ENCODE measurements around the gene TTLL4.

GRCh38 chr2:218708086-218708485 lies 2.5 kb upstream of the TTLL4 start:
- TF ChIP-seq POLR2A (IDR thresholded peaks at IDR 0.05) (no peak), CTCF (IDR thresholded peaks at IDR 0.05 in 4 of 5, conservative IDR thresholded peaks at IDR 0.05 in 1 of 5) (no peak)

All from gastrocnemius medialis (tissue), 4 donors.